Activated CD4-positive, alpha-beta memory T cell treated with anti-CD3 and anti-CD28 coated beads, Interleukin-2, amount 10 ng/mL, durations not matched to agents 7 days and 5 days (primary cell): ENCODE measurements around the gene CMSS1. TPM values are rescaled to one million over a fixed set of nuclear protein-coding genes. Genes with fewer than 3 reads are reported as not detected.
A peak's percentile ranks its signal among the peaks of the same experiment; 100 is the strongest.
"Not testable (repeated sequence)": the region's sequence is repeated elsewhere in the genome, so short reads cannot be mapped to it uniquely, and the experiment has no call there.

Source experiments
- CTCF ChIA-PET: fragments of 350-600 bp; sonication (Branson Sonifier 250); formaldehyde crosslinking; loops from one replicate; lab custom pipeline; 2021; ENCODE audit warnings: antibody characterized with exemption, inconsistent platforms; lab: Charles Lee
- POLR2A ChIA-PET: fragments of 350-600 bp; sonication (Branson Sonifier 250); formaldehyde crosslinking; loops from one replicate; lab custom pipeline; 2021; ENCODE audit warnings: antibody characterized with exemption; lab: Charles Lee
- DNase-seq: peaks from one replicate; pipeline ENCODE4 v3.0.0-alpha.2; 2020
- H3K27ac Mint-ChIP-seq: one replicate; pipeline ENCODE4 v1.8.0; 2021; ENCODE audit warnings: mild to moderate bottlenecking, mixed read lengths
- H3K27me3 Mint-ChIP-seq: one replicate; pipeline ENCODE4 v1.8.0; 2021; ENCODE audit warnings: mixed read lengths
- H3K36me3 Mint-ChIP-seq: one replicate; pipeline ENCODE4 v1.8.0; 2021; ENCODE audit warnings: low read depth, mixed read lengths
- H3K4me1 Mint-ChIP-seq: one replicate; pipeline ENCODE4 v1.8.0; 2021; ENCODE audit warnings: mixed read lengths
- H3K4me3 Mint-ChIP-seq: one replicate; pipeline ENCODE4 v1.8.0; 2021; ENCODE audit warnings: mild to moderate bottlenecking, mixed read lengths
- H3K9me3 Mint-ChIP-seq: one replicate; pipeline ENCODE4 v1.8.0; 2021; ENCODE audit warnings: mixed read lengths
- total RNA-seq, 2 experiments: library from RNA; stranded (reverse); gene quantifications; one replicate each; pipeline ENCODE4 v1.2.3, GENCODE V29; 2021

The CMSS1 gene
- total RNA-seq, 2 experiments from 2014 or later: 28.0 to 31.0 TPM

GRCh38 chr3:100084100-100084806, 266.6 kb downstream of the CMSS1 start:
- Mint-ChIP-seq H3K36me3 (peaks cover 28% of the 10 kb centered on the region), H3K9me3 (no peaks in the 10 kb centered on the region), H3K27ac (no peak overlapping the region), H3K4me1 (peaks cover 37% of the 10 kb centered on the region), H3K4me3 (no peak overlapping the region), H3K27me3 (peaks cover 4% of the 10 kb centered on the region)
- ChIA-PET POLR2A (interaction anchor here (3.1 kb wide), 1 partner anchor 10 kb away, joined by 21 read pairs; no protein-coding TSS in a partner anchor), CTCF (interaction anchor here (1.2 to 2.7 kb wide), 2 partner anchors 9 to 20 kb away, joined by 3 to 13 read pairs; no protein-coding TSS in a partner anchor)
- no peak for DNase-seq

- ChIA-PET CTCF (interaction anchor here (1.0 to 6.2 kb wide), 3 partner anchors 11 to 254 kb away, joined by 3 to 26 read pairs (median 13); no protein-coding TSS in a partner anchor), POLR2A (interaction anchor here (0.8 to 3.1 kb wide), 3 partner anchors 10 to 12 kb away, joined by 3 to 21 read pairs (median 7); no protein-coding TSS in a partner anchor)
- Mint-ChIP-seq H3K4me3 (no peak overlapping the region), H3K36me3 (peaks cover 21% of the 10 kb centered on the region), H3K27me3 (peaks cover 4% of the 10 kb centered on the region), H3K27ac (no peak overlapping the region), H3K9me3 (no peaks in the 10 kb centered on the region), H3K4me1 (peaks cover 51% of the 10 kb centered on the region)
- no peak for DNase-seq
Measured at GRCh38 chr3:100086401-100086800, 268.7 kb downstream of the CMSS1 start.

- Mint-ChIP-seq H3K27me3 (peaks cover 4% of the 10 kb centered on the region), H3K27ac (no peak overlapping the region), H3K4me1 (peaks cover 50% of the 10 kb centered on the region), H3K4me3 (peak overlapping the region; percentile 11), H3K9me3 (no peaks in the 10 kb centered on the region), H3K36me3 (peaks cover 21% of the 10 kb centered on the region)
- CTCF ChIA-PET: interaction anchor here (5.0 to 6.2 kb wide), 2 partner anchors 18 to 255 kb away, joined by 26 to 40 read pairs; no protein-coding TSS in a partner anchor
- DNase-seq: no peak
- POLR2A ChIA-PET: interaction anchor here (0.8 to 1.1 kb wide), 2 partner anchors 11 to 12 kb away, joined by 3 to 7 read pairs; no protein-coding TSS in a partner anchor
Measured at GRCh38 chr3:100087198-100087597, 269.5 kb downstream of the CMSS1 start.

- H3K4me1 Mint-ChIP-seq: peaks cover 40% of the 10 kb centered on the region
- H3K4me3 Mint-ChIP-seq: no peak overlapping the region
- peaks cover 4% of the 10 kb centered on the region for H3K27me3 Mint-ChIP-seq
- H3K27ac Mint-ChIP-seq: no peak overlapping the region
- no peaks in the 10 kb centered on the region for H3K9me3 Mint-ChIP-seq
- no peak for DNase-seq
- ChIA-PET POLR2A (interaction anchor here (0.6 to 2.0 kb wide), 6 partner anchors 9 to 20 kb away, joined by 3 to 11 read pairs (median 4); no protein-coding TSS in a partner anchor), CTCF (interaction anchor here (1.2 to 6.2 kb wide), 7 partner anchors 15 to 257 kb away, joined by 3 to 40 read pairs (median 24); no protein-coding TSS in a partner anchor)
- H3K36me3 Mint-ChIP-seq: peaks cover 12% of the 10 kb centered on the region
Measured at GRCh38 chr3:100088735-100089368, 271.2 kb downstream of the CMSS1 start.

GRCh38 chr3:100089812-100090668, 272.4 kb downstream of the CMSS1 start:
- H3K27ac Mint-ChIP-seq: no peak overlapping the region
- peak; percentile 51 for DNase-seq
- H3K4me1 Mint-ChIP-seq: peaks cover 40% of the 10 kb centered on the region
- CTCF ChIA-PET: interaction anchor here (0.8 to 6.2 kb wide), 15 partner anchors 9 to 620 kb away, joined by 3 to 40 read pairs (median 4); partner anchors contain the start of gene TBC1D23
- H3K36me3 Mint-ChIP-seq: peaks cover 12% of the 10 kb centered on the region
- POLR2A ChIA-PET: interaction anchor here (0.5 to 2.0 kb wide), 4 partner anchors 13 to 42 kb away, joined by 3 to 7 read pairs (median 5); no protein-coding TSS in a partner anchor
- H3K27me3 Mint-ChIP-seq: peaks cover 4% of the 10 kb centered on the region
- no peak overlapping the region for H3K4me3 Mint-ChIP-seq
- no peaks in the 10 kb centered on the region for H3K9me3 Mint-ChIP-seq

- CTCF ChIA-PET: interaction anchor here (0.7 to 6.2 kb wide), 14 partner anchors 14 to 620 kb away, joined by 3 to 40 read pairs (median 4); no protein-coding TSS in a partner anchor
- peaks cover 1% of the 10 kb centered on the region for H3K27me3 Mint-ChIP-seq
- H3K4me3 Mint-ChIP-seq: no peak overlapping the region
- POLR2A ChIA-PET: interaction anchor here (1.6 to 2.0 kb wide), 2 partner anchors 20 to 22 kb away, joined by 6 to 7 read pairs; no protein-coding TSS in a partner anchor
- DNase-seq: no peak
- no peaks in the 10 kb centered on the region for H3K9me3 Mint-ChIP-seq
- H3K36me3 Mint-ChIP-seq: peaks cover 8% of the 10 kb centered on the region
- H3K27ac Mint-ChIP-seq: no peak overlapping the region
- peaks cover 40% of the 10 kb centered on the region for H3K4me1 Mint-ChIP-seq
Measured at GRCh38 chr3:100090669-100091005, 273.0 kb downstream of the CMSS1 start.

- H3K36me3 Mint-ChIP-seq: peaks cover under 1% of the 10 kb centered on the region
- CTCF ChIA-PET: interaction anchor here (0.7 to 1.3 kb wide), 2 partner anchors 25 to 262 kb away, joined by 3 to 6 read pairs; no protein-coding TSS in a partner anchor
- POLR2A ChIA-PET: no interaction called here
- H3K4me3 Mint-ChIP-seq: no peak overlapping the region
- H3K27me3 Mint-ChIP-seq: no peaks in the 10 kb centered on the region
- no peaks in the 10 kb centered on the region for H3K9me3 Mint-ChIP-seq
- peaks cover 29% of the 10 kb centered on the region for H3K4me1 Mint-ChIP-seq
- DNase-seq: no peak
- H3K27ac Mint-ChIP-seq: no peak overlapping the region
Measured at GRCh38 chr3:100093831-100094230, 276.2 kb downstream of the CMSS1 start.

- peaks cover 11% of the 10 kb centered on the region for H3K4me1 Mint-ChIP-seq
- DNase-seq, H3K4me3 Mint-ChIP-seq, H3K9me3 Mint-ChIP-seq, H3K27me3 Mint-ChIP-seq, H3K27ac Mint-ChIP-seq, H3K36me3 Mint-ChIP-seq, CTCF ChIA-PET, POLR2A ChIA-PET: not testable (repeated sequence)
Measured at GRCh38 chr3:100096286-100096685, 278.6 kb downstream of the CMSS1 start.

- no peaks in the 10 kb centered on the region for H3K27me3 Mint-ChIP-seq
- ChIA-PET POLR2A (no interaction called here), CTCF (no interaction called here)
- peaks cover 11% of the 10 kb centered on the region for H3K4me1 Mint-ChIP-seq
- H3K4me3 Mint-ChIP-seq: no peak overlapping the region
- H3K27ac Mint-ChIP-seq: no peak overlapping the region
- peaks cover 2% of the 10 kb centered on the region for H3K36me3 Mint-ChIP-seq
- peak; percentile 33 for DNase-seq
- H3K9me3 Mint-ChIP-seq: peaks cover 3% of the 10 kb centered on the region
Measured at GRCh38 chr3:100096866-100097265, 279.2 kb downstream of the CMSS1 start.

- no peaks in the 10 kb centered on the region for H3K27me3 Mint-ChIP-seq
- H3K36me3 Mint-ChIP-seq: peaks cover 9% of the 10 kb centered on the region
- no peak overlapping the region for H3K4me3 Mint-ChIP-seq
- H3K27ac Mint-ChIP-seq: no peak overlapping the region
- ChIA-PET CTCF (interaction anchor here (0.9 to 1.5 kb wide), 3 partner anchors 8 to 33 kb away, joined by 3 to 4 read pairs (median 4); no protein-coding TSS in a partner anchor), POLR2A (no interaction called here)
- H3K4me1 Mint-ChIP-seq: peaks cover 11% of the 10 kb centered on the region
- no peak for DNase-seq
- peaks cover 3% of the 10 kb centered on the region for H3K9me3 Mint-ChIP-seq
Measured at GRCh38 chr3:100097919-100098783, 280.5 kb downstream of the CMSS1 start.

- CTCF ChIA-PET: interaction anchor here (0.9 to 1.5 kb wide), 3 partner anchors 9 to 34 kb away, joined by 3 to 4 read pairs (median 4); no protein-coding TSS in a partner anchor
- Mint-ChIP-seq H3K36me3 (peaks cover 12% of the 10 kb centered on the region), H3K4me1 (peaks cover 13% of the 10 kb centered on the region), H3K27ac (no peak overlapping the region), H3K4me3 (no peak overlapping the region), H3K27me3 (no peaks in the 10 kb centered on the region), H3K9me3 (peaks cover 3% of the 10 kb centered on the region)
- DNase-seq: no peak
- POLR2A ChIA-PET: no interaction called here
Measured at GRCh38 chr3:100098784-100099070, 281.1 kb downstream of the CMSS1 start.
